ENCODE data around the gene ITPRIP. TPM values are rescaled to one million over a fixed set of nuclear protein-coding genes. Genes with fewer than 3 reads are reported as not detected.

The ITPRIP gene
- total RNA-seq, 4 donors from 2014 or later = 77.8 to 182 (median 141) TPM

DNA sequence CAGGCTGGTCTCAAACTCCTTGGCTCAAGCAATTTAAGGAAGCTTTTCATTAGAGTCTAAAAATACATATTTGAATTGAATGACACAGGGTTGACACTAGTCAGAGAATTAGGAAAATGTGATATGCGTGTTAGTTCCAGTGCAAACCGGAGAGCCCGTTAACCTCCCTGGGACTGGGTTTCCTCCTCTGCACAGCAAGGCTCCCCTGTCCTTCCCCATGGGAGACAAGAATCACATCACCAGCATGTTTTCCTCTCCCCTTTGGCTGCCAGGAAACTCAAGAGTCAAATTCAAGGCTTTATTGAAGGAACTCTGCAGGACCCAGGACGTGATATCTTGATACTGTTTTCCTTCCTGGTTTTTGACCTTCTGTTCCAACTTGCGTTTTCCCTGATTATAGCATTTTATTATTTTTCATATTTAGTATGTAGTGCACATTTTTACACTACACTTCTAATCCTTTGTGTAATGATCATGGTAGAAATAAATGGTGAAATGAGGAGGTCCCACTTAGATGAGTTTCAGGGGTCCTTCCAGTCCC is 44.4 kb downstream of the ITPRIP start:
- DNase-seq (ENCODE audit: low spot score in 2 of 2) = no peak
- no peak for TF ChIP-seq POLR2A (IDR thresholded peaks at IDR 0.05)
- TF ChIP-seq, protein P1, sequence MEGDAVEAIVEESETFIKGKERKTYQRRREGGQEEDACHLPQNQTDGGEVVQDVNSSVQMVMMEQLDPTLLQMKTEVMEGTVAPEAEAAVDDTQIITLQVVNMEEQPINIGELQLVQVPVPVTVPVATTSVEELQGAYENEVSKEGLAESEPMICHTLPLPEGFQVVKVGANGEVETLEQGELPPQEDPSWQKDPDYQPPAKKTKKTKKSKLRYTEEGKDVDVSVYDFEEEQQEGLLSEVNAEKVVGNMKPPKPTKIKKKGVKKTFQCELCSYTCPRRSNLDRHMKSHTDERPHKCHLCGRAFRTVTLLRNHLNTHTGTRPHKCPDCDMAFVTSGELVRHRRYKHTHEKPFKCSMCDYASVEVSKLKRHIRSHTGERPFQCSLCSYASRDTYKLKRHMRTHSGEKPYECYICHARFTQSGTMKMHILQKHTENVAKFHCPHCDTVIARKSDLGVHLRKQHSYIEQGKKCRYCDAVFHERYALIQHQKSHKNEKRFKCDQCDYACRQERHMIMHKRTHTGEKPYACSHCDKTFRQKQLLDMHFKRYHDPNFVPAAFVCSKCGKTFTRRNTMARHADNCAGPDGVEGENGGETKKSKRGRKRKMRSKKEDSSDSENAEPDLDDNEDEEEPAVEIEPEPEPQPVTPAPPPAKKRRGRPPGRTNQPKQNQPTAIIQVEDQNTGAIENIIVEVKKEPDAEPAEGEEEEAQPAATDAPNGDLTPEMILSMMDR (IDR thresholded peaks at IDR 0.05) = no peak
- 91 to 92% methylated on average over 5 of the region's 5 CpGs for WGBS, 2 donors
- intact Hi-C loops (cut with DNase I; ENCODE audit: low total_unique reads) = no loop called here
- H3K4me3 ChIP-seq (ENCODE audit: low read depth, poor library complexity, severe bottlenecking) = no peak overlapping the region

- intact Hi-C loops (cut with DNase I; ENCODE audit: low total_unique reads) = no loop called here
- DNase-seq (ENCODE audit: low spot score in 2 of 2) = no peak
- H3K4me3 ChIP-seq (ENCODE audit: low read depth, poor library complexity, severe bottlenecking) = no peak overlapping the region
- no peak for TF ChIP-seq POLR2A (IDR thresholded peaks at IDR 0.05)
- TF ChIP-seq, protein P1 (IDR thresholded peaks at IDR 0.05) = no peak
- WGBS, 2 donors = 52 to 55% methylated on average over 2 of the region's 2 CpGs
Observed at GRCh38 chr10:104293011-104293410, 45.3 kb downstream of the ITPRIP start.

- H3K4me3 ChIP-seq (ENCODE audit: low read depth, poor library complexity, severe bottlenecking) = no peak overlapping the region
- 3% methylated on average over 26 of the region's 26 CpGs for WGBS, 2 donors
- no peak for TF ChIP-seq POLR2A (IDR thresholded peaks at IDR 0.05)
- TF ChIP-seq, protein P1 (IDR thresholded peaks at IDR 0.05) = peak in 2 of 3 donors; percentile 79 to 98
- intact Hi-C loops (cut with DNase I; ENCODE audit: low total_unique reads) = loop anchor here (2.0 kb wide), 1 partner anchor 59 kb away; no protein-coding TSS in a partner anchor
- peak; percentile 90 to 98 for DNase-seq (ENCODE audit: low spot score in 2 of 2)
Observed at GRCh38 chr10:104291439-104291951, 46.8 kb downstream of the ITPRIP start.

DNA sequence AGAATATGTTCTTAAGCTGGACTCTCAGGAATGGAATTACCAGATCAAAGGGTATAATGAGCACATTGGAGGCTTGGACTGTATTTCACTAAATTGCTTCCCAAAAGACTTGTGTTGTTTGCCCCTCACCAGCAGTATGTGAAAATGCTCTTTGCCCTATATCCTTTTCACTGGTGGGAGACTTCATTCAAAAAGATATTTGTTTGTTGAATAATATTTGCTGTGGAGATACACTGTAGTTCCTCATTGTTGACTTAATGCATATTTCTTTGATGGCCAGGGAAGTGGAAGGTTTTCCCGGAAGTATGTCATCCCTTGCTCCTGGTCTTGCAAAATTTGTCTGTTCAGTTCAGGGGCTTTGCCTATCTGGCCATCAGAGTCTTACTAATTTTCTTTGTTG is 49.9 kb downstream of the ITPRIP start:
- no peak for DNase-seq (ENCODE audit: low spot score in 2 of 2)
- intact Hi-C loops (cut with DNase I; ENCODE audit: low total_unique reads) = no loop called here
- 65 to 80% methylated on average over 1 of the region's 1 CpG for WGBS, 2 donors
- TF ChIP-seq POLR2A (IDR thresholded peaks at IDR 0.05) = no peak
- TF ChIP-seq, protein P1 (IDR thresholded peaks at IDR 0.05) = no peak
- H3K4me3 ChIP-seq (ENCODE audit: low read depth, poor library complexity, severe bottlenecking) = no peak overlapping the region

GRCh38 chr10:104286939-104287338 is 51.3 kb downstream of the ITPRIP start:
- intact Hi-C loops (cut with DNase I; ENCODE audit: low total_unique reads) = no loop called here
- H3K4me3 ChIP-seq (ENCODE audit: low read depth, poor library complexity, severe bottlenecking) = no peak overlapping the region
- TF ChIP-seq, protein P1 (IDR thresholded peaks at IDR 0.05) = no peak
- no peak for TF ChIP-seq POLR2A (IDR thresholded peaks at IDR 0.05)
- WGBS, 2 donors = 89 to 98% methylated on average over 2 of the region's 2 CpGs
- DNase-seq (ENCODE audit: low spot score in 2 of 2) = no peak

GRCh38 chr10:104284846-104285245 is 53.4 kb downstream of the ITPRIP start:
- DNase-seq (ENCODE audit: low spot score in 2 of 2) = no peak
- no peak for TF ChIP-seq POLR2A (IDR thresholded peaks at IDR 0.05)
- TF ChIP-seq, protein P1 (IDR thresholded peaks at IDR 0.05) = no peak
- no peak overlapping the region for H3K4me3 ChIP-seq (ENCODE audit: low read depth, poor library complexity, severe bottlenecking)
- 55 to 60% methylated on average over 7 of the region's 7 CpGs for WGBS, 2 donors
- intact Hi-C loops (cut with DNase I; ENCODE audit: low total_unique reads) = no loop called here

Measured in lower leg skin (tissue), 4 donors.